ENCODE data around the gene MBNL3. TPM values are rescaled to one million over a fixed set of nuclear protein-coding genes. Genes with fewer than 3 reads are reported as not detected.

MBNL3 gene
- total and polyA plus RNA-seq, 9 of the 15 experiments (the other 6 are each of a cell fraction or from before 2014, with no cell fraction given) = under 0.01 to 0.25 (median 0.16) TPM

- no peak for TF ChIP-seq CBFA2T3 (IDR thresholded peaks at IDR 0.05)
- no peak for TF ChIP-seq BCLAF1 (IDR thresholded peaks at IDR 0.05; ENCODE audit: borderline replicate concordance in 1 of 2, control insufficient read depth in 1 of 2, low read depth in 2 of 2, low read length in 1 of 2)
- no peak for TF ChIP-seq RAD51 (IDR thresholded peaks at IDR 0.05; ENCODE audit: borderline replicate concordance, low read depth)
- TF ChIP-seq RAD21 (CRISPR knock-in tag; conservative IDR thresholded peaks at IDR 0.05 in 1 of 2, IDR thresholded peaks at IDR 0.05 in 1 of 2) = peak; percentile 35 to 49
- TF ChIP-seq CTCF (IDR thresholded peaks at IDR 0.05 in 2 of 3, conservative IDR thresholded peaks at IDR 0.05 in 1 of 3; ENCODE audit: insufficient read depth in 2 of 3, low read depth in 1 of 3, low read length in 3 of 3) = peak; percentile 38 to 59 (median 56); a peak in 5 of 6 replicates
- TF ChIP-seq, protein P1, sequence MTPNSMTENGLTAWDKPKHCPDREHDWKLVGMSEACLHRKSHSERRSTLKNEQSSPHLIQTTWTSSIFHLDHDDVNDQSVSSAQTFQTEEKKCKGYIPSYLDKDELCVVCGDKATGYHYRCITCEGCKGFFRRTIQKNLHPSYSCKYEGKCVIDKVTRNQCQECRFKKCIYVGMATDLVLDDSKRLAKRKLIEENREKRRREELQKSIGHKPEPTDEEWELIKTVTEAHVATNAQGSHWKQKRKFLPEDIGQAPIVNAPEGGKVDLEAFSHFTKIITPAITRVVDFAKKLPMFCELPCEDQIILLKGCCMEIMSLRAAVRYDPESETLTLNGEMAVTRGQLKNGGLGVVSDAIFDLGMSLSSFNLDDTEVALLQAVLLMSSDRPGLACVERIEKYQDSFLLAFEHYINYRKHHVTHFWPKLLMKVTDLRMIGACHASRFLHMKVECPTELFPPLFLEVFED (CRISPR knock-in tag; conservative IDR thresholded peaks at IDR 0.05) = no peak
- TF ChIP-seq TRIM25 (IDR thresholded peaks at IDR 0.05; ENCODE audit: borderline replicate concordance) = no peak
- TF ChIP-seq SMC3 (conservative IDR thresholded peaks at IDR 0.05; ENCODE audit: insufficient read depth, low read depth, low read length) = 0 out of 2 replicates have a peak, but pooled peaks have one; percentile 8
- peak; percentile 13; the same call in 1 of the 2 replicates for TF ChIP-seq REST (IDR thresholded peaks at IDR 0.05; ENCODE audit: borderline replicate concordance)
- no peak for TF ChIP-seq REST (CRISPR knock-in tag; IDR thresholded peaks at IDR 0.05; ENCODE audit: low read depth)
These were observed 25.4 kb downstream of the MBNL3 start (continued) for GRCh38 chrX:132463411-132463810.
